Suprapubic skin (tissue), 3 donors: ENCODE data around the gene CNTN4.

ENCODE experiments used
- CTCF ChIP-seq, 2 donors: fragments of 200-600 bp in 1 of 2; fragments of 450-650 bp in 1 of 2; sonication (generic) in 1 of 2; IDR thresholded peaks; one replicate each; pipeline ENCODE4 v1.5.1; 2016 to 2019; ENCODE audit warnings: antibody characterized with exemption in 2 of 2, mild to moderate bottlenecking in 1 of 2, moderate library complexity in 1 of 2
- EP300 ChIP-seq: sonication (generic); formaldehyde crosslinking; IDR thresholded peaks from one replicate; pipeline ENCODE4 v1.6.1; 2017; ENCODE audit warnings: antibody characterized with exemption

GRCh38 chr3:2856138-2857133 lies 757.8 kb downstream of the CNTN4 start:
- TF ChIP-seq CTCF (IDR thresholded peaks at IDR 0.05) (no peak), EP300 (no peak)
